ENCODE data around the gene SNAI3.

SNAI3 gene

DNA sequence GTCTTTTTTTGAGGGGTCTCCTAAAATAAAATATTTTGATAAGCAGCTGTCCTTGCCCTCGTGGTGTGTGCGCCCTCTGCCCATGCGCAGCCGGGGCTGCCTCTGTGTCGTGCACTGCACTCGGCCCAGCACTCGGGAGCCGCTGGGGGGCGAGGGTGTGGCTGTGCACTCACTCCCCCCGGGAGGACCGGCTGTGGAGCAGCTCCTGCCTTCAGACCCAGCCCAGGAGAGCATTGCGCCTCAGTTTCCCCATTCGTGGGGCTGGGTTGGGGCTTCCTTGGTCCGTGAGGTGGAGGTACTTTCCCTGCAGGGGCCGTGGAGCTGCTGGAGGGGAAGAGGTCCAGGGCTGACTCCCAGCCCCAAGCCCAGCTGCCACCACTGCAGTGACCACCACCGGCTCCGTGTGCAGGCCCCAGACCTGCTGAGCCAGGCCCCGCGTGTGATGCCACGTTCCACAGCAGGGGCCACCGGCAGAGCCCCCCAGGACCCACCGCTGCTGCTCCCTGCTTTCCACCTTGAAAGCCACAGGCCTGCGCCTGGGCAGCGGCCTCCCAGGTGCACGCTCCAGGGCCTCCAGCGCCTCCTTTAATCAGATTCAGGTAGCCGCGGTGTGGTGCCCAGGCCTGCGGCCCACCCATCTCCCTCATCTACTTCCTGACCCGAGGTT, 54.3 kb downstream of the SNAI3 start:
- no peak for DNase-seq

DNA sequence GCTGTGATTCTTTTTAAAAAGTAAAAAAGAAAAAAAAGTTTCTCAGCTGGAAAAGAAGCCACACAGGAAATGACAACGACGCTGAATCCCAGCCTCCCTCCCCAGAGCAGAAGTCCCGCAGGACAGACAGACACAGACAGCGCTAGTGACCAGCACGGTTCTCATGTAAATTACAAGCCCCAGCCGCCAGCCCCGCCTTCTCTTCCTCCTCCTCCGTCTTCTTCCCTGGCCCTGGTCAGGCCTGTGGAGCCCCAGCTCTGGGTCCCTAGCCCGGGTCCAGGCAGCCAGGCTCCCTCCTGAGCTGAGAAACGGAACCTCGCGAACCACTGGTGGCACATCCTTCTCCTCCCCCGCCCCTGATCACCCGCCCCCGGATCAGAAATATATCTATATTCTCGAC, 54.9 kb downstream of the SNAI3 start:
- DNase-seq = no peak

- no peak for DNase-seq
Observed at GRCh38 chr16:88630941-88631340, 55.4 kb downstream of the SNAI3 start.

DNA sequence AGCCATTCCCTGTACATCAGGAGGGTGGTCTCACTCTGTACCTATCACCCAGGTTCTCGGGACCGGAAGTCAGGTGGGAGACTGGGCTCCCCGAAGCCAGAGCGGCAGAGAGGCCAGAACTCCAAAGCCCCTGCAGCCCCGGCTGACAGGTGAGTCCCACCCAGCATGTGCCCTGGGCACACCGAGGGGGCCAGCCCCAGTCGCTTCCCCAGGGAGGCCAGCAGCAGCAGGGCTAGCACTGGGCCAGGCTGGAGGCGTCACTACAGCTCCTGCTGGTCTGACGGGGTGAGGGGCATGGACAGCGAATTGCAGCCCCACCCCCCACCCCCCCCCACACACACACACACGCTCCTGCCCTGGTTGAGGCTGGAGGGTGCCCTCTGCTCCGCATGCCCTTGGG, 55.9 kb downstream of the SNAI3 start:
- DNase-seq = no peak

DNA sequence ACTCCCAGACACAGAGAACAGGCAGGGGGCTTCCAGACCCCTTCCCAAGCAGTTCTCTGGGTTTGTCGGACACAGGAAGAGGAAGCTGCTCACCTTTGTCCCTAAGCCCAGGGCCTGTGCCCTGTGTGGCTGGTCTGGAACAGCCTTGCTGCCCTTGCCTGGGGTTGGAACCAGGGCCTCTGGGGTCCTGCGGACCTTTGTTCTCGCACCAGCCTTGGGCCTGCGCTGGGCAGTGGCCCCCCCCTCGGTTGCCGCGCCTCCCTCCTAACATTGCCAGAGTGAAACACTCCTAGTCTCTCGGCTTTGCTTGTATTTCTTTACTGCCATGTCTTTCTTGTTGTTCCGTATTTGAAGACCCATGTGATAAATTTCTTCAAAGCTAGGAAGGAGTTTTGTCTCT, 56.5 kb downstream of the SNAI3 start:
- no peak for DNase-seq

GRCh38 chr16:88628512-88628974, 57.8 kb downstream of the SNAI3 start:
- no peak for DNase-seq
